Measurements from ENCODE around the gene MSH3. TPM values are rescaled to one million over a fixed set of nuclear protein-coding genes. Genes with fewer than 3 reads are reported as not detected.
A peak's percentile ranks its signal among the peaks of the same experiment; 100 is the strongest.

MSH3 gene
- total RNA-seq (2014; rRNA removed; shearing (Covaris generic)), result 30.4 and 32.5 TPM in 2 replicates

DNA sequence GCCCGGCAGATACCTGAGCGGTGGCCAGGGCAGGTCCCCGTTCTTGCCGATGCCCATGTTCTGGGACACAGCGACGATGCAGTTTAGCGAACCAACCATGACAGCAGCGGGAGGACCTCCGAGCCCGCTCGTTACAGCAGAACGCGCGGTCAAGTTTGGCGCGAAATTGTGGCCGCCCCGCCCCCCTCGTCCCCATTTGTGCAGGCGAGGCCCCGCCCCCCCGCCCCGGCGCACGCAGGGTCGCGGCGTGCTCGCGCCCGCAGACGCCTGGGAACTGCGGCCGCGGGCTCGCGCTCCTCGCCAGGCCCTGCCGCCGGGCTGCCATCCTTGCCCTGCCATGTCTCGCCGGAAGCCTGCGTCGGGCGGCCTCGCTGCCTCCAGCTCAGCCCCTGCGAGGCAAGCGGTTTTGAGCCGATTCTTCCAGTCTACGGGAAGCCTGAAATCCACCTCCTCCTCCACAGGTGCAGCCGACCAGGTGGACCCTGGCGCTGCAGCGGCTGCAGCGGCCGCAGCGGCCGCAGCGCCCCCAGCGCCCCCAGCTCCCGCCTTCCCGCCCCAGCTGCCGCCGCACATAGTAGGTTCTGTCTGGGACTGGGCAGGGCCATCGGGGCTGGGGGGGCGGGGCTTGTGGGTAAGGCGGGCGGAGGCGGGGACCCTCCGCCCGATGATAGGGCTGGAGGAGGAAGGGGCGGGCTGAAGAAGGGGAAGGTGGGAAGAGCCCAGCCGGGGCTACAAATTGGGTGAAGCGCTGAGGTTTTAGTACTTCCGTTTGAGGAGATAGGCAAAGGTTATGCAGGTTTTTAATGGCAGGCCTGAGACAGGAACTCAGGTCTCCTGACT is at the start of gene MSH3, which contains the start of gene DHFR:
MSH3 (plus strand) TSS at position 262 of the 840 bp plus-strand sequence; CDS start at position 338, 76 bp downstream.
DHFR (minus strand) TSS at position 593 of the 840 bp plus-strand sequence; CDS start at position 99, 494 bp downstream.
- Histone ChIP-seq H3K36me3 (peaks cover 16% of the 10 kb centered on the region), H3K9me3 (replicated peaks) (no peaks in the 10 kb centered on the region), H3K4me1 (peaks cover 12% of the 10 kb centered on the region), H3K4me3 (peak within 1 kb of the TSS; percentile 93), H3K27me3 (no peaks in the 10 kb centered on the region), H3K27ac (peak within 1 kb of the TSS; percentile 94)
- peak; percentile 93 to 97 for DNase-seq

DNA sequence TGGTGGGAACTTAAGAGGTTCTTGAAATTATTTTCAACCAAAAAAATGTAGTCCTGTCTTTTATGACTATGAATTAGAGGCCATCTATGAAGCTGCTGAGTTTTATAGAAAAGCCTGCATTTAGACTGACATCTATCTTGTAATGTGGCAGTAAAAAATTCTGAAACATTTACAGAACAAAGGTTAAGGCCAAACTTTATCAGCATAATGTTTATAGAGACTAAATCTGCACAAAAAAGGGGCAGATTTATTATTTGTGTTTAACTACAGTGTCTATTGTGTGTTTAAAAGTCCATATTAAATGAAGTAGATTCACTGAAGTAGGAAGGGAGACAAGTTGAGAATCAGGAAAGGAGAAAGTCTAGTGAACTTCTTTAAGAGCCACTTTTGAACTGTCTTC is 47.1 kb upstream of the MSH3 start:
- no peaks in the 10 kb centered on the region for H3K4me1 ChIP-seq
- H3K27ac ChIP-seq, result no peak overlapping the region
- no peak for DNase-seq
- H3K4me3 ChIP-seq, result no peak overlapping the region
- H3K27me3 ChIP-seq, result no peaks in the 10 kb centered on the region
- H3K36me3 ChIP-seq, result no peaks in the 10 kb centered on the region
- no peaks in the 10 kb centered on the region for H3K9me3 ChIP-seq (replicated peaks)

DNA sequence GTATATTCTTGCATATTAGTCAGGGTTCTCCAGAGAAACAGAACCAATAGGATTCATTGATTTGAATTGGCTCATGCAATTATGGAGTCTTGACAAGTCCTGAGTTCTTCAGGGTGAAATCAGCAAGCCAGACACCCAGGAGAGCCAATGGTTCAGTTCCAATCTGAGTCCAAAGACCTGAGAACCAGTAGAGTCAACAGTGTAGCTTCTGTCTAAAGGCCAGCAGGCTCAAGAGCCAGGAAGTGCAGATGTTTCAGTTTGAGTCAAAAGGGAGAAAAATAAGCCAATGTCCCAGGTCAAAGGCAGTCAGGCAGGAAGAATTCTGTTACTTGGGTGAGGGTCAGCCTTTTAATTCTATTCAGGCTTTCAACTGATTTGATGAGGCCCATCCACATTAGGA is 46.6 kb upstream of the MSH3 start:
- Histone ChIP-seq H3K4me3 (no peak overlapping the region), H3K27ac (no peak overlapping the region), H3K27me3 (no peaks in the 10 kb centered on the region), H3K36me3 (no peaks in the 10 kb centered on the region), H3K4me1 (no peaks in the 10 kb centered on the region), H3K9me3 (replicated peaks) (no peaks in the 10 kb centered on the region)
- DNase-seq, result no peak

DNA sequence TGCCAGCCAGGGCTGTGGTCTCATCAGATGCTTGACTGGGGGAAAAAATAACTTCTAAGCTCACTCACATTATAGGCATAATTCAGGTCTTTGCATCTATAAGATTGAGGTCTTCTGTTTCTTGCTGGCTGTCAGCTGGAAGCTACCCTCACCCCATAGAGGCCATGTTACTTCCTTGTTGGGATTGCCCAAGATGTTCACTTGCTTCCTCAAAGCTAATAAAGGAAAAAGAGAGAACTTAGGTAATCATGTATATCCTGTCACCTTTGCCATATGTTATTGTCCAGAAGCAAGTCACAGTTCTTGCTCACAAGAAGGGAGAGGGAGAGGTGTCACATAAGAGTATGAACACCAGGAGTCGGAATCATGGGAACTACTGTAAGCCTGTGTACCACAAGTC is 45.7 kb upstream of the MSH3 start:
- Histone ChIP-seq H3K4me3 (no peak overlapping the region), H3K27me3 (no peaks in the 10 kb centered on the region), H3K9me3 (replicated peaks) (no peaks in the 10 kb centered on the region), H3K36me3 (no peaks in the 10 kb centered on the region), H3K27ac (no peak overlapping the region), H3K4me1 (no peaks in the 10 kb centered on the region)
- DNase-seq, result no peak

DNA sequence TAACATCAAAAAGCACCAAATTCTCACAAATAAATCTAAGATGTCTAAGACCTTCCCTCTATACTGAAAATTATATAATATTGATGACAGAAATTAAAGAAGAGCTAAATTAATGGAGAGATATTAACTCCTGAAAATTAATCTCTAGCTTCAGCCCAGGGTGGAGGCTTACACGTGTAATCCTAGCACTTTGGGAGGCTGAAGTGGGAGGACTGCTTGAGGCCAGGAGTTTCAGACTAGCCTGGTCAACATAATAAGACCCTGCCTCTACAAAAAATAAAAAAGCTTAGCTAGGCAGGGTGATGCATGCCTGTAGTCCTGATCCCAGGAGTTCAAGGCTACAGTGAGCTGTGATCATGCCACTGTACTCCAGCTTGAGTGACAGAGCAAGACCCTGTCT is 44.8 kb upstream of the MSH3 start:
- H3K27me3 ChIP-seq, result no peaks in the 10 kb centered on the region
- no peak for DNase-seq

DNA sequence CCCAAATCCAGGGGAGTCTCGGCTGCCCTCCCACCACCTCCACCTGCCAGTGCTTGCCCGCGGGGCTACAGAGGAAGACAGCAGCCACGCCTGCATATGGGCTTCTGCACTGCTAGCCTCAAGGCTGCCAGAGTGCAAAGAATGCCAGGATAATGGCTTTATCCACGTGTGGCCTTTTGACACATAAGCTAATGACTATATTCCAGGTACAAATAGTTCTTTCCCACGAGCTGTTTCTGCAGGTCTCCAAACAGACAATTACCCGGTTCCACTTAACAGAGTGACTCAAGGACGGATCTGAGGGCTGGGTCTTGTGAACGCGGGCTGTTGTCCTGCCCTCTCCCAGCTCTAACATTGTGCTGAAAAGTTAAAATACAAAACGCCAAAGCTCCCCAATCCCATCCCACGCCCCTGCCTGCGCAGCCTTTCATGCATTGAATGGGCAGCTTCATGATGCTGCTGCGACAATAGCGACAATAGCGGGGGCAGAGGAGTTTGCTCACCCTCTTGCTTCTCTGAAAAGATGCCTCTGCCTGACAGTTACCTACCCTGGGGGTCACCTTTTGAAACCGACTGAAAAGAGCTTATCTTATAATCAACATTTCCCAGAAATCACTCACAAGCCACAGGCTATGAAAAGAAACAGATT is 39.1 kb upstream of the MSH3 start:
- Histone ChIP-seq H3K36me3 (no peaks in the 10 kb centered on the region; the same call in 1 of the 2 replicates), H3K27me3 (no peaks in the 10 kb centered on the region), H3K4me1 (peaks cover 8% of the 10 kb centered on the region; the same call in 1 of the 2 replicates)

More for the DNA sequence above, 44.8 kb upstream of the MSH3 start:
- no peaks in the 10 kb centered on the region for H3K4me1 ChIP-seq
- no peaks in the 10 kb centered on the region for H3K9me3 ChIP-seq (replicated peaks)
- H3K27ac ChIP-seq, result no peak overlapping the region
- H3K4me3 ChIP-seq, result no peak overlapping the region
- no peaks in the 10 kb centered on the region for H3K36me3 ChIP-seq

DNA sequence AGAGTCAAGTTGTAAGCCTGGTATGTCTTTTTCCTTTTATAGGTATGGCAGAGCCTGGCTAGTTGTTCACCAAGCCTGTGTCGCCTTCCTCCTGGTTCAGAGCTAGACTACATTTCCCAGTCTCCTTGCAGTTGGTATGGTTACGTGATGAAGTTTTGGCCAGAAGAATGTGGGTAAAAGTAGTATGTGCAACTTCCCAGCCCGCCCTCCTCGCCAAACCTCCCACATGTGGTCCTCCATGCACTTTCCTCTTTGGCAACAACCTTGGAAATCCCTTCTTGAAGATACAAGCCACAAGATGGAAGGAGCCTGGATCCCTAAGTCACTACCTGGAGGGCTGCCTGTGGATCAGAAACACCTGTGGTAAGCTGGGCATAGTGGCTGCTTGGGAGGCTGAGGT is 36.0 kb upstream of the MSH3 start:
- DNase-seq, result no peak
- Histone ChIP-seq H3K27ac (no peak overlapping the region), H3K4me3 (no peak overlapping the region), H3K27me3 (no peaks in the 10 kb centered on the region), H3K36me3 (peaks cover 10% of the 10 kb centered on the region), H3K4me1 (peaks cover 19% of the 10 kb centered on the region), H3K9me3 (replicated peaks) (no peaks in the 10 kb centered on the region)

More for the DNA sequence above, 39.1 kb upstream of the MSH3 start:
- H3K27ac ChIP-seq, result peak overlapping the region; percentile 12; the same call in 1 of the 2 replicates
- no peaks in the 10 kb centered on the region for H3K9me3 ChIP-seq (replicated peaks)
- no peak overlapping the region for H3K4me3 ChIP-seq
- DNase-seq, result peak in 1 of 2 experiments; percentile 25

DNA sequence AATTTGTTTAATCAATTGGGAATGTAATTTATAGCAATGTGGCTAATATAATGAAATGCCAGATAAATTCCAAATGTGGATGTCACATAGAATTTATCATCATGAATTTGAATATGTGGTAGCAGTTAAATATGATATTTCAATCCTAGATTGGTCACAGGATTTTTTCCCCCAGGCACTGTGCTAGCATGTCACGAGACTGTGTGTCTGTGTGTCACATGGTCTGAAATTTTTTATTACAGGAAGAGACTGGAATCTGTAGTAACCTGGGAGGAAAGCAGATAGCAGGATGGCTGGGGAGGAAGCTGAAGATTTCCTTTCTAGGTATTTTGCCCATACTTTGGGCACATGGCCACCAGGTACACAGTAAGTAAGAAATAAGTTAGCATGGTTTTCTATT is 35.4 kb upstream of the MSH3 start:
- H3K27me3 ChIP-seq, result no peaks in the 10 kb centered on the region
- H3K9me3 ChIP-seq (replicated peaks), result no peaks in the 10 kb centered on the region
- H3K4me3 ChIP-seq, result no peak overlapping the region
- peaks cover 23% of the 10 kb centered on the region for H3K4me1 ChIP-seq
- peaks cover 10% of the 10 kb centered on the region for H3K36me3 ChIP-seq
- DNase-seq, result no peak
- no peak overlapping the region for H3K27ac ChIP-seq

DNA sequence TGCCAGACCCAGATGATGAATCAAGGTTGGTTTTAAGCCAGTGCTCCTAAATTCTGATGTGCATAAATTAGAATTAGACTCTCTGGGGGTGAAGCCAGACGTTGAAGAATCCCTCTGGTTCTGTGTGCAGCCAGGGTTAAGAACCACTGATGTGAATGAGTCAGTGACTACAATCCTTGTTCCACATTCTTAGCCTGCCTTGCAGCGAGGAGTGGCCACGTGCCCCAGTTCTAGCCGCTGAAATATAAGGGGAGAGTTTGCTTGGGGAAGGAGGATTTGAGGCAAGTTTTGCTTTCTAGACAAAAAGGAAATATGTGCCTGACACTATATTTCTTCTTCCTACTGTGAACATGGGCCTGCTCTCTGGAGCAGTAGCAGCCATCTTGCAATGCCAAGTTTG is 34.2 kb upstream of the MSH3 start:
- Histone ChIP-seq H3K9me3 (replicated peaks) (no peaks in the 10 kb centered on the region), H3K27me3 (no peaks in the 10 kb centered on the region), H3K36me3 (peaks cover 12% of the 10 kb centered on the region), H3K4me3 (no peak overlapping the region), H3K27ac (no peak overlapping the region), H3K4me1 (peaks cover 34% of the 10 kb centered on the region)
- DNase-seq, result no peak

DNA sequence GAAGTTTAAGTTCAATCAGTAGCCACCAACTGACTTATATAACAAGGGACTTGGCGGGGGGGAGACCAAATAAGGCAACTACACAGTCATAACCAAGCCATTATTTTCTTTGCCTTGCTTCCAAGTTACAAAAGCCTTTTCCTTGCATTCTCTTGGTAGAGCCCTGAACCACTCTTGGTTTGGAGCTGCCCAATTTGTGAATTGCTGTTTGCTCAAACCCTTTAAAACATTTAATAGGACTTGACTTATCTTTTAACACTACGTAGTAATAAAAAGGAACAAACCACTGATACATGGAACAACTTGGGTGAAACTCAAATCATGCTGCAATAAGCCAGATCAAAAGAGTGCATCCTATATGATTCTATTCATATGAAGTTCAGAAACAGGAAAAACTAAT is 31.7 kb upstream of the MSH3 start:
- H3K27ac ChIP-seq, result peak overlapping the region; percentile 99
- H3K9me3 ChIP-seq (replicated peaks), result no peaks in the 10 kb centered on the region
- H3K4me1 ChIP-seq, result peaks cover 26% of the 10 kb centered on the region
- no peaks in the 10 kb centered on the region for H3K27me3 ChIP-seq
- no peak for DNase-seq
- H3K36me3 ChIP-seq, result peaks cover 20% of the 10 kb centered on the region
- no peak overlapping the region for H3K4me3 ChIP-seq

DNA sequence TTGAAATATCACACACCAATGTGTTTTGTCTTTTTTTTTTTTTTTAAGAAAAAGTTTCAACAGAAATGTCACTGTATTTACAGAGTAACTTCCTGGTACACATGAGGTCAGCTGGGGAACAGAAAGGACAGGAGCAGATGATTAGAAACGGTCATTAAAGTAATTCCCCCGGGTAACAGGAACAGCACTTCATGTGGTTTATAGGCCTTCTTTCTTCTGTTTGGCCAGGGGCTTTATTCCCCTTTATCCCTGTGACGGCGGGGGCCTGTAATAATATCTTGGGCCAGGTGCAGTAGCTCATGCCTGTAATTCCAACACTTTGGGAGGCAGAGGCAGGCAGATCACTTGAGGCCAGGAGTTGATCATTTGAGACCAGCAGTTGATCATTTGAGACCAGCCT is 30.5 kb upstream of the MSH3 start:
- DNase-seq, result peak; percentile 96 to 99
- H3K27ac ChIP-seq, result peak overlapping the region; percentile 99
- no peaks in the 10 kb centered on the region for H3K27me3 ChIP-seq
- H3K4me3 ChIP-seq, result no peak overlapping the region
- H3K4me1 ChIP-seq, result peaks cover 26% of the 10 kb centered on the region
- peaks cover 22% of the 10 kb centered on the region for H3K36me3 ChIP-seq
- H3K9me3 ChIP-seq (replicated peaks), result no peaks in the 10 kb centered on the region

DNA sequence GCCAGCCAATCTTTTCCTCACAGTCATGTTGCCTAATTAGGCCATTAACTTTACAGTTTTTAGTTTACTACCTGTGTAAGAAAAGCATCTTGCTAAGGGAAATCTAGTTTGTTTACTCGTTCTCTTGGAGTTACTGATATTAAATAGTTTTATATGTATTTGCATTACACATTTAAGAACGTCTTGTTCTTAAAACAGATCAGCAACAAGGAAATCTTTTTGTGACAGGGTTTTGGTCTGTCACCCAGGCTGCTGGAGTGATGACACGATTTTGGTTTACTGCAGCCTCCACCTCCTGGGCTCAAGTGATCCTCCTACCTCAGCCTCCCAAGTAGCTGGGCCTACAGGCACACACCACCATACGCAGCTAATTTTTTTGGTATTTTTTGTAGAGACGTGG is 29.2 kb upstream of the MSH3 start:
- H3K36me3 ChIP-seq, result peaks cover 31% of the 10 kb centered on the region
- H3K4me1 ChIP-seq, result peaks cover 26% of the 10 kb centered on the region
- no peak for DNase-seq
- no peak overlapping the region for H3K4me3 ChIP-seq
- no peaks in the 10 kb centered on the region for H3K27me3 ChIP-seq
- no peaks in the 10 kb centered on the region for H3K9me3 ChIP-seq (replicated peaks)
- peak overlapping the region; percentile 99 for H3K27ac ChIP-seq

DNA sequence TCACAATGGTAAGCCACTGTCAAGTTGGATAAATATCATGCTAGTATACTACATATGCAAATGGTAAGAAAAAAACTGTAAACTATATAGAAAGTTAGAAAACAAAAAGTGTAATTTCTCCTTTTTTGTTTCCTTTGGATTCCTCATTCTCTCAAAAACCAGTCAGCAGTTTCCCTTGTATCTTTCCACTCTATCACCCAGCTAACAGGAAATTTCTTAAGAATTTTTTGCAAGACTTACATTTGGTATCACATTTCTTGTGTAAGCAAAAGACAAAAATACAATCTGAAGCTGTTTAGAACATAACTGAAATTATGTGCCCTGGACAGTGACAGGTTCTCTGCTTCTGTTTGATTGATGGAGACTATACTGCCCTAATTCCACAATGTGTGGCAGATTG is 25.2 kb upstream of the MSH3 start:
- no peak for DNase-seq
- Histone ChIP-seq H3K27me3 (no peaks in the 10 kb centered on the region), H3K4me1 (peaks cover 9% of the 10 kb centered on the region), H3K4me3 (no peak overlapping the region), H3K36me3 (peaks cover 59% of the 10 kb centered on the region), H3K27ac (no peak overlapping the region), H3K9me3 (replicated peaks) (no peaks in the 10 kb centered on the region)

DNA sequence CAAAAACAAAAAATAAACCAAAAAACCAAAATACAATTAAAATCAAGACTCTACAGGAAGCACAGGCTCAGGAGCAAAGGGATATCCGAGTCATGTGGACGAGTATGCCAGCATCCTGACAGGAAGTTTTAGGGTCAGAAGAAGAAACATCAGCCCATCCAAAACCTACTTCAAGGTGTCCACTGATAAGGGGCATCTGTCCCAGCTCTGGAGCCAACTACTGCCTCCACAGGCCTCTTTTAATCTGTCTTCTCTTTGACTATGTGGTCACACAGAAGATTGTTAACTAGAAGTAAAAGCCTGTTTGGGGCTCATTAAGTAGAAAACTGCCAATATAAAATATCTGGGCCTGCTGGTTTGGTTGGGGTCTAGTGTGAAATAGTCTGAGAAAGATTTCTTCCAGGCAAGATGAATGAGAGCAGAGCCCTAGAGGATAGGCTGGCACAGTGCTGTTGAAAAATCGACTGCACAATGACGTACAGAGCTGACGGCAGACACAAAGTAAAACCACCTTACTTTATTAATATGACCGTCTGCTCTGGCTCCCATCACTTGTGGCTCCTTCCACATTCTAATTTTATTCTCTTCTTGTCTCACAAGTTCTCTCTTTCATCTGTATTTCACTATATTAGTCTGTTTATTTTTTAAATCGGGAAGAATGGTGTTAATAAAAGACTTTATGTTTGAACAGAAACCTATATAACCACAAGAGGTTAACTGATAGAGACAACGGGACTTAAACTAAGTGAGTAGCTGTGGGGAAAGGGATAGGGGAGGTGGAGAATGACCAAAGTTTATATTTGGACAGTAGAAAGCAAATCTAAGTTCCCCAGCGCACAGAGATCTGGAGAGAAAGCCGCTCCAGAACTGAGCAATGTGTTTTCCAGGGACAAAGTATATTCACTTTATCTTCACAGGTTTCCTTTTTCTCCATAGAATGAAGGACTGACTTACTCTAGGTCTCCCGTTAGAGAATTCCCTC is 22.9 kb upstream of the MSH3 start:
- Histone ChIP-seq H3K27me3 (no peaks in the 10 kb centered on the region), H3K27ac (no peak overlapping the region), H3K36me3 (peaks cover 64% of the 10 kb centered on the region), H3K4me1 (no peaks in the 10 kb centered on the region), H3K9me3 (replicated peaks) (no peaks in the 10 kb centered on the region), H3K4me3 (no peak overlapping the region)
- DNase-seq, result no peak
